GM12875 (cell line): ENCODE data around the gene ABCA13.

Experiments used
- H3K4me3 ChIP-seq: one replicate; pipeline ENCODE4 v1.5.1; 2011; ENCODE audit warnings: low read depth, low read length, control low read depth
- TF ChIP-seq, protein P1 (sequence below): IDR thresholded peaks from 2 replicates; pipeline ENCODE4 v1.5.1; 2011; ENCODE audit warnings: low read depth, mild to moderate bottlenecking, control low read depth, inconsistent platforms, low read length, moderate library complexity, borderline replicate concordance; ENCODE audit not compliant: insufficient read depth

ABCA13 gene

DNA sequence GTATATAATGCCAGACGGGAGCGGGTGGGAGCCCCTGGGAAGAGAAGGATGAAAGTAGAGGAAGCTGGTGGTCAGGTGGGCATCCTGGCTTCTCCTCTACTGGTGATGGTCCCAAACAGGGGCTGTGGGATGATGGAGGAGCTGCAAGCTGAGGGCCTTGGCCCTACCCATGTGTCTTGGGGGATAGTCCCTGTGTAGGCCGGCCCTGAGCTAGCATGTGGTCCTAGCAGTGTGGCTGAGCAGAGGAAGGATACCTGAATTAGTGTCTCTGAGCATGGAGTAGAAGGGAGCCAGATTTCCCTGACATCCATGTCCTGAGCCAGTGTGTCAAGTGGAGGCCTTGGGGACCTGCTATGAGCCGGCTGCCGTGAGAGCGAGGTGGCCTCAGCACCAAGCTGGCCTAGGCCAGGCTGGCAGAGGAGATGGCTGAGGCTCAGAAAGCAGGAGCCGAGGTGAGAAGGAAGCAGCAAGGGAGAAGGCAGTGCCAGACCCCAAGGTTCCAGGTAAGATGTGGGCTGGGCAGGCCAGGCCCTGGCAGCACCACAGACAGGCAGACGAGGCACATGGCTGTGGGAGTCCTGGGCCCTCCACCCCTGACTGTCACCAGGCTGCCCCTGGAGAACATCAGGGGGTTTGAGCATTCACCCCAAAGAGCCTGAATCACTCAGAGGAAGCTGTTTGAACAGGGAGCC, 150.2 kb downstream of the ABCA13 start:
- TF ChIP-seq, protein P1, sequence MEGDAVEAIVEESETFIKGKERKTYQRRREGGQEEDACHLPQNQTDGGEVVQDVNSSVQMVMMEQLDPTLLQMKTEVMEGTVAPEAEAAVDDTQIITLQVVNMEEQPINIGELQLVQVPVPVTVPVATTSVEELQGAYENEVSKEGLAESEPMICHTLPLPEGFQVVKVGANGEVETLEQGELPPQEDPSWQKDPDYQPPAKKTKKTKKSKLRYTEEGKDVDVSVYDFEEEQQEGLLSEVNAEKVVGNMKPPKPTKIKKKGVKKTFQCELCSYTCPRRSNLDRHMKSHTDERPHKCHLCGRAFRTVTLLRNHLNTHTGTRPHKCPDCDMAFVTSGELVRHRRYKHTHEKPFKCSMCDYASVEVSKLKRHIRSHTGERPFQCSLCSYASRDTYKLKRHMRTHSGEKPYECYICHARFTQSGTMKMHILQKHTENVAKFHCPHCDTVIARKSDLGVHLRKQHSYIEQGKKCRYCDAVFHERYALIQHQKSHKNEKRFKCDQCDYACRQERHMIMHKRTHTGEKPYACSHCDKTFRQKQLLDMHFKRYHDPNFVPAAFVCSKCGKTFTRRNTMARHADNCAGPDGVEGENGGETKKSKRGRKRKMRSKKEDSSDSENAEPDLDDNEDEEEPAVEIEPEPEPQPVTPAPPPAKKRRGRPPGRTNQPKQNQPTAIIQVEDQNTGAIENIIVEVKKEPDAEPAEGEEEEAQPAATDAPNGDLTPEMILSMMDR, result no peak

DNA sequence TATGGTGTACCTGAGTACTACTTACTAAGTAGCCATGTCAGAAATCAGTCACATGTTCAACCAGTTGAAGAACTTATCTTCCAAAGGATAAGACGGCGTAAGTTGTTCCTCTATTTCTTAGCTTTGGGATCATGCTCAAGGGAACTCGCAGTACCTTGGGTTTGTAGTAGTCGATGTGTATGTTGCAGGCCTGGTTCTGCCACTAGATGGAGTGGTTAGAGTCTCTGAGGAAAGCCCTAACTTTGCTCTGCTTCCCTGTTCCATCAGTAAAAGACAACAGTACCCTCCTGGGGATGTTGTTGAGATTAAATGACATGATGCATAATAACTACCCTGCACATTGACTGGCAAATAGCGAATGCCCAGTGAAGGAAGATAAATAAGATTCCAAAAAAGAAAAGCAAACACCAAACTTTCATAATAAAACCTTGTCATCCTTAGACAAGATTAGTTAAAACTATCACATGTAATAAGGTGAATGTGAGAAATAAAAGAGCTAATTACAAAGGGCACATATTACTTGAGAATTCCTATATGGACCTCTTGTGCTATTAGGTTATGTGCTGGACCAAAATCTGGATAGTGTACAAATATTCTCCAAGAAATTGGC, 165.9 kb downstream of the ABCA13 start:
- H3K4me3 ChIP-seq, result no peak overlapping the region
- TF ChIP-seq, protein P1, result peak; percentile 60; the same call in 1 of the 2 replicates

More for the DNA sequence above, 150.2 kb downstream of the ABCA13 start:
- no peak overlapping the region for H3K4me3 ChIP-seq

DNA sequence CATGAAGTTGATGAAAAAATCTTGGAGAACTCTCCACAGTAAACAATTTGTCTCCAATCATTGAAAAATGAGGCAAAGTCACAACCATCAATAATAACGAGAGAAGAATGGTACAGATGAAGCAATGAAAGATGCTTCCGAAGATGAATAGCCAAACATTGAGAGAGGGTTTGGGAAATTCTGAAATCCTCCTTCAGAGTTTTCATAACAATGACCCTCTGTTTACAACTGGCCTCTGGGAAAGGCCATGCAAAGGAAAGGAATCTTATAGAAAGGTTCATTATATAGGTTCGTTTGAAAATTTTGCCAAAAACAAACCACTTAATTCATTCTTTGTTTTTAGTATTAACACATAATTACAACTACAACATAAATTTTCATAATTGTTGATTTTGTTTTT, 166.5 kb downstream of the ABCA13 start:
- TF ChIP-seq, protein P1, result no peak
- no peak overlapping the region for H3K4me3 ChIP-seq

DNA sequence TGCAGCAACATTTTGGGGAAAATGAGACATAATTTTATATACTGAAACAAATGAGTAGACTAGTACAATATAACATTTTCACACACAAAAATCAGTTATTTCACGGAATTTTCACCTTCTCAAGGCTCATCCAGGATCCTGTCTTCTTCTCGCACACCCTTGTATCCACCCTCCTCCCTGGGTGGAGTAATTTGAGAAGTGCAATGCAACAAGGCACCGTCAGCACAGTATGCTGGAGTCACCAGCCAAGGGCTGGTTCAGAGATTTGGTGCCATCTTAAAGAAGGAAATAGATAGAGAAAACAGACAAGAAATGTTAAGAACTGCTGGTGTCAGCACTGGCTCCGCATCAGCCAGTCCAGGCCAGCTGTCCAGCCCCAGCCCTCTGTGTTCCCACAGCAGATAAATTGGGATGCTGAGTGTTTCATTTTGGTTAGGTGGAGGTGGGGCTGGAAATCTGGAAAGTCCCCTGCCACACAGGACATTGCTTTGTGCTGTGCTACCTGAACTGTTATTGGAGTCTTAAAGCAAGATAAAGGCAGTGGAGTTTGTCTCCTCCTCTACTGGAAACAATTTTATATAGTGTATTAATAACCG, 176.1 kb downstream of the ABCA13 start:
- TF ChIP-seq, protein P1, result no peak
- no peak overlapping the region for H3K4me3 ChIP-seq

DNA sequence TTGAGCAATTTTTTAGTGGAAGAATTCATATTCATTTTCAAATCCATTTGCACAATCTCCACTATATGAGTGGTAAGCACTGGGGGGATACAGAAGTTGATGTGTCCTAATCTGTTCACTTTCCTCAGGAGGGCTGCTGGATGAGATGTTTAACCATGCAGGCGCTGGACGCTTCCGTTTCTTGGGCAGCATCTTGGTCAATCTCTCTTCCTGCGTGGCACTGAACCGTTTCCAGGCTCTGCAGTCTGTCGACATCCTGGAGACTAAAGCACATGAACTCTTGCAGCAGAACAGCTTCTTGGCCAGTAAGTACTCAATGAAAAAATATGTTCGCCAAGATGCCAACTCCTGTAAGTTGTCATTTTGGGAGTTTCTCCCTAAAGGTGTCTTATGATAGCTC, 179.3 kb downstream of the ABCA13 start:
- TF ChIP-seq, protein P1, result no peak
- no peak overlapping the region for H3K4me3 ChIP-seq

DNA sequence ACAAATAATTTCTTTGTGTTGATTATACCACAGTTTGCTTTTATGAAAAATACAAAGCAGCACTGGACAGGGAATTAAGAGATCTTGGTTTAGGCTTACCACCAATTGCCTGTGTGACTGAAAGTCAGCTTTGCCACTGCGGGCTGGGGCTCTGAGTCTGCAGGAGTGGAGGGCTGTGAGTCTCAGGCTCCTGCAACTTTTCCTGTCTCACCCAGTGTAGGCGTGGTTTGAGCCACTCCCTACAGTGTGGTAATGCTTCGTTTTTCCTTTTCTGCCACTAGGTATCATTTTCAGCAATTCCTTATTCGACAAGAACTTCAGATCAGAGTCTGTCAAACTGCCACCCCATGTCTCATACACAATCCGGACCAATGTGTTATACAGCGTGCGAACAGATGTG, 180.6 kb downstream of the ABCA13 start:
- no peak overlapping the region for H3K4me3 ChIP-seq
- TF ChIP-seq, protein P1, result no peak
